Astrocyte (in vitro differentiated cells and primary cell): ENCODE measurements around the gene SLC28A3. TPM values are rescaled to one million over a fixed set of nuclear protein-coding genes. Genes with fewer than 3 reads are reported as not detected.

Experiments used
- DNase-seq: peaks from one replicate; pipeline ENCODE4 v3.0.0-alpha.2; 2010; ENCODE audit warnings: low read depth
- FAIRE-seq: peaks from 2 replicates; lab custom pipeline; 2011; peaks lifted over from hg19 to GRCh38; lab: Jason Lieb, UNC
- H2AFZ ChIP-seq: 2 replicates; pipeline ENCODE4 v1.6.0; 2012; ENCODE audit warnings: low read depth, low read length, inconsistent platforms
- H3K27ac ChIP-seq: 2 replicates; pipeline ENCODE4 v1.5.1; 2011; ENCODE audit warnings: low read depth, low read length, inconsistent platforms
- H3K27me3 ChIP-seq: 2 replicates; pipeline ENCODE4 v1.6.0; 2011; ENCODE audit warnings: low read length, inconsistent platforms; ENCODE audit not compliant: insufficient read depth
- H3K36me3 ChIP-seq: 2 replicates; pipeline ENCODE4 v1.5.1; 2011; ENCODE audit warnings: low read length, inconsistent platforms; ENCODE audit not compliant: insufficient read depth
- H3K4me1 ChIP-seq: 2 replicates; pipeline ENCODE4 v1.5.1; 2011; ENCODE audit warnings: low read length, inconsistent platforms; ENCODE audit not compliant: insufficient read depth
- H3K4me2 ChIP-seq: 2 replicates; pipeline ENCODE4 v1.6.0; 2012; ENCODE audit warnings: low read length, inconsistent platforms
- H3K4me3 ChIP-seq: 2 replicates; pipeline ENCODE4 v1.5.1; 2011; ENCODE audit warnings: low read depth, mild to moderate bottlenecking, low read length, inconsistent platforms; ENCODE audit not compliant: insufficient read depth
- H3K79me2 ChIP-seq: 2 replicates; pipeline ENCODE4 v1.6.0; 2012; ENCODE audit warnings: mild to moderate bottlenecking, low read length, inconsistent platforms; ENCODE audit not compliant: insufficient read depth
- H3K9ac ChIP-seq: 2 replicates; pipeline ENCODE4 v1.6.0; 2012; ENCODE audit warnings: mild to moderate bottlenecking, low read length, inconsistent platforms
- H3K9me3 ChIP-seq: 2 replicates; pipeline ENCODE4 v1.5.1; 2012; ENCODE audit warnings: low read depth, mild to moderate bottlenecking, low read length, inconsistent platforms; ENCODE audit not compliant: insufficient read depth
- H4K20me1 ChIP-seq: 2 replicates; pipeline ENCODE4 v1.6.0; 2012; ENCODE audit warnings: low read length, inconsistent platforms; ENCODE audit not compliant: insufficient read depth
- H3K27ac Mint-ChIP-seq: one replicate; pipeline ENCODE4 v1.8.0; 2021; ENCODE audit warnings: mild to moderate bottlenecking, mixed read lengths; ENCODE audit not compliant: unreplicated experiment
- H3K27me3 Mint-ChIP-seq: one replicate; pipeline ENCODE4 v1.8.0; 2021; ENCODE audit warnings: low read depth, mixed read lengths; ENCODE audit not compliant: unreplicated experiment
- H3K36me3 Mint-ChIP-seq: one replicate; pipeline ENCODE4 v1.8.0; 2021; ENCODE audit warnings: low read depth, mixed read lengths; ENCODE audit not compliant: unreplicated experiment
- H3K4me1 Mint-ChIP-seq: one replicate; pipeline ENCODE4 v1.8.0; 2021; ENCODE audit warnings: low read depth, mixed read lengths; ENCODE audit not compliant: unreplicated experiment
- H3K4me3 Mint-ChIP-seq: one replicate; pipeline ENCODE4 v1.8.0; 2021; ENCODE audit warnings: mild to moderate bottlenecking, moderate library complexity, mixed read lengths; ENCODE audit not compliant: unreplicated experiment
- H3K9me3 Mint-ChIP-seq: one replicate; pipeline ENCODE4 v1.8.0; 2021; ENCODE audit warnings: mild to moderate bottlenecking, mixed read lengths; ENCODE audit not compliant: unreplicated experiment
- CTCF ChIP-seq: IDR thresholded peaks from 2 replicates; pipeline ENCODE4 v1.5.1; 2011; ENCODE audit warnings: low read depth, mild to moderate bottlenecking, inconsistent platforms, low read length, moderate library complexity; ENCODE audit not compliant: insufficient read depth
- EZH2 ChIP-seq: IDR thresholded peaks from 2 replicates; pipeline ENCODE4 v1.6.1; 2012; ENCODE audit warnings: mild to moderate bottlenecking, low read length, inconsistent platforms; ENCODE audit not compliant: insufficient read depth
- total RNA-seq: library from RNA; stranded (reverse); gene quantifications from 2 replicates; pipeline ENCODE4 v1.2.1, GENCODE V29; 2021

The SLC28A3 gene
- total RNA-seq, 1 donor from 2014 or later: 0.30 TPM

GRCh38 chr9:84325347-84325973 lies 15.1 kb downstream of the SLC28A3 start:
- Histone ChIP-seq H3K36me3 (no peaks in the 10 kb centered on the region), H4K20me1 (no peaks in the 10 kb centered on the region), H3K4me3 (no peak overlapping the region), H3K9me3 (no peaks in the 10 kb centered on the region), H3K27ac (no peak overlapping the region), H3K79me2 (no peaks in the 10 kb centered on the region), H3K4me2 (no peak overlapping the region), H3K27me3 (no peaks in the 10 kb centered on the region), H3K4me1 (peaks cover 11% of the 10 kb centered on the region), H2AFZ (no peak overlapping the region), H3K9ac (no peak overlapping the region)
- FAIRE-seq (no peak), DNase-seq (peak; percentile 33)
- TF ChIP-seq EZH2 (no peak), CTCF (no peak)
- H3K27me3 Mint-ChIP-seq: no peaks in the 10 kb centered on the region
- no peak overlapping the region for H3K27ac Mint-ChIP-seq
- peaks cover 2% of the 10 kb centered on the region for H3K4me1 Mint-ChIP-seq
- H3K36me3 Mint-ChIP-seq: no peaks in the 10 kb centered on the region
- H3K4me3 Mint-ChIP-seq: no peak overlapping the region
- peaks cover 2% of the 10 kb centered on the region for H3K9me3 Mint-ChIP-seq

- Histone ChIP-seq H3K9ac (no peak overlapping the region), H3K27me3 (no peaks in the 10 kb centered on the region), H3K4me1 (peaks cover 11% of the 10 kb centered on the region), H3K79me2 (no peaks in the 10 kb centered on the region), H3K27ac (no peak overlapping the region), H3K36me3 (no peaks in the 10 kb centered on the region), H4K20me1 (no peaks in the 10 kb centered on the region), H3K4me3 (no peak overlapping the region), H3K9me3 (no peaks in the 10 kb centered on the region), H3K4me2 (no peak overlapping the region), H2AFZ (no peak overlapping the region)
- H3K27ac Mint-ChIP-seq: no peak overlapping the region
- no peaks in the 10 kb centered on the region for H3K36me3 Mint-ChIP-seq
- no peaks in the 10 kb centered on the region for H3K27me3 Mint-ChIP-seq
- peaks cover 2% of the 10 kb centered on the region for H3K9me3 Mint-ChIP-seq
- DNase-seq (no peak), FAIRE-seq (no peak)
- TF ChIP-seq EZH2: no peak
- H3K4me1 Mint-ChIP-seq: peaks cover 2% of the 10 kb centered on the region
- H3K4me3 Mint-ChIP-seq: no peak overlapping the region
These were observed 15.7 kb downstream of the SLC28A3 start for GRCh38 chr9:84324811-84325210.

GRCh38 chr9:84323858-84324257 lies 16.7 kb downstream of the SLC28A3 start:
- Histone ChIP-seq H3K36me3 (no peaks in the 10 kb centered on the region), H3K79me2 (no peaks in the 10 kb centered on the region), H3K4me3 (no peak overlapping the region), H3K4me1 (peaks cover 11% of the 10 kb centered on the region), H3K4me2 (no peak overlapping the region), H3K9me3 (no peaks in the 10 kb centered on the region), H3K27ac (no peak overlapping the region), H3K27me3 (no peaks in the 10 kb centered on the region), H4K20me1 (no peaks in the 10 kb centered on the region), H2AFZ (peak overlapping the region; percentile 1), H3K9ac (no peak overlapping the region)
- H3K9me3 Mint-ChIP-seq: peaks cover 2% of the 10 kb centered on the region
- TF ChIP-seq EZH2 (no peak), CTCF (no peak)
- H3K4me3 Mint-ChIP-seq: no peak overlapping the region
- no peak for FAIRE-seq
- no peak overlapping the region for H3K27ac Mint-ChIP-seq
- H3K4me1 Mint-ChIP-seq: peaks cover 2% of the 10 kb centered on the region
- no peak for DNase-seq
- no peaks in the 10 kb centered on the region for H3K27me3 Mint-ChIP-seq
- H3K36me3 Mint-ChIP-seq: no peaks in the 10 kb centered on the region
